Measurements from ENCODE around the gene SNX22.

Gene SNX22

GRCh38 chr15:64125978-64126377 lies 25.6 kb upstream of the SNX22 start:
- no peaks in the 10 kb centered on the region for H3K27me3 ChIP-seq (ENCODE audit: insufficient read depth, insufficient read length)
- no peaks in the 10 kb centered on the region for H3K4me1 ChIP-seq (ENCODE audit: insufficient read depth, insufficient read length)
- H3K4me3 ChIP-seq (ENCODE audit: insufficient read length, low read depth) = no peak overlapping the region
- DNase-seq (ENCODE audit: low read depth, low spot score) = no peak
- no peak overlapping the region for H3K9ac ChIP-seq (ENCODE audit: insufficient read length, low read depth)
- TF ChIP-seq YY1 (IDR thresholded peaks at IDR 0.05; ENCODE audit: insufficient read depth, insufficient read length) (no peak), SUZ12 (IDR thresholded peaks at IDR 0.05; ENCODE audit: extremely low read depth, insufficient read depth, insufficient read length) (no peak), ZNF274 (IDR thresholded peaks at IDR 0.05; ENCODE audit: low read depth, low read length) (no peak)
- H3K9me3 ChIP-seq (ENCODE audit: insufficient read depth, low read length) = no peaks in the 10 kb centered on the region
- peaks cover 82% of the 10 kb centered on the region for H3K36me3 ChIP-seq (ENCODE audit: insufficient read depth, insufficient read length, low read length)

GRCh38 chr15:64127521-64128270 lies 23.8 kb upstream of the SNX22 start:
- Histone ChIP-seq H3K36me3 (ENCODE audit: insufficient read depth, insufficient read length, low read length) (peaks cover 85% of the 10 kb centered on the region), H3K4me1 (ENCODE audit: insufficient read depth, insufficient read length) (no peaks in the 10 kb centered on the region), H3K27me3 (ENCODE audit: insufficient read depth, insufficient read length) (no peaks in the 10 kb centered on the region), H3K9me3 (ENCODE audit: insufficient read depth, low read length) (no peaks in the 10 kb centered on the region), H3K9ac (ENCODE audit: insufficient read length, low read depth) (no peak overlapping the region), H3K4me3 (ENCODE audit: insufficient read length, low read depth) (no peak overlapping the region)
- no peak for DNase-seq (ENCODE audit: low read depth, low spot score)
- TF ChIP-seq YY1 (IDR thresholded peaks at IDR 0.05; ENCODE audit: insufficient read depth, insufficient read length) (no peak), ZNF274 (IDR thresholded peaks at IDR 0.05; ENCODE audit: low read depth, low read length) (no peak), SUZ12 (IDR thresholded peaks at IDR 0.05; ENCODE audit: extremely low read depth, insufficient read depth, insufficient read length) (no peak)

- Histone ChIP-seq H3K27me3 (ENCODE audit: insufficient read depth, insufficient read length) (no peaks in the 10 kb centered on the region), H3K36me3 (ENCODE audit: insufficient read depth, insufficient read length, low read length) (peaks cover 86% of the 10 kb centered on the region), H3K9me3 (ENCODE audit: insufficient read depth, low read length) (no peaks in the 10 kb centered on the region), H3K4me1 (ENCODE audit: insufficient read depth, insufficient read length) (no peaks in the 10 kb centered on the region), H3K4me3 (ENCODE audit: insufficient read length, low read depth) (no peak overlapping the region), H3K9ac (ENCODE audit: insufficient read length, low read depth) (no peak overlapping the region)
- no peak for TF ChIP-seq ZNF274 (IDR thresholded peaks at IDR 0.05; ENCODE audit: low read depth, low read length)
- no peak for TF ChIP-seq YY1 (IDR thresholded peaks at IDR 0.05; ENCODE audit: insufficient read depth, insufficient read length)
- no peak for TF ChIP-seq SUZ12 (IDR thresholded peaks at IDR 0.05; ENCODE audit: extremely low read depth, insufficient read depth, insufficient read length)
- no peak for DNase-seq (ENCODE audit: low read depth, low spot score)
These were observed 21.4 kb upstream of the SNX22 start for GRCh38 chr15:64130159-64130558.

GRCh38 chr15:64131547-64131946 lies 20.0 kb upstream of the SNX22 start:
- no peak overlapping the region for H3K9ac ChIP-seq (ENCODE audit: insufficient read length, low read depth)
- H3K4me1 ChIP-seq (ENCODE audit: insufficient read depth, insufficient read length) = no peaks in the 10 kb centered on the region
- TF ChIP-seq SUZ12 (IDR thresholded peaks at IDR 0.05; ENCODE audit: extremely low read depth, insufficient read depth, insufficient read length) (no peak), ZNF274 (IDR thresholded peaks at IDR 0.05; ENCODE audit: low read depth, low read length) (no peak), YY1 (IDR thresholded peaks at IDR 0.05; ENCODE audit: insufficient read depth, insufficient read length) (no peak)
- no peaks in the 10 kb centered on the region for H3K9me3 ChIP-seq (ENCODE audit: insufficient read depth, low read length)
- peaks cover 88% of the 10 kb centered on the region for H3K36me3 ChIP-seq (ENCODE audit: insufficient read depth, insufficient read length, low read length)
- no peak overlapping the region for H3K4me3 ChIP-seq (ENCODE audit: insufficient read length, low read depth)
- H3K27me3 ChIP-seq (ENCODE audit: insufficient read depth, insufficient read length) = no peaks in the 10 kb centered on the region
- no peak for DNase-seq (ENCODE audit: low read depth, low spot score)

GRCh38 chr15:64132217-64132616 lies 19.3 kb upstream of the SNX22 start:
- Histone ChIP-seq H3K9me3 (ENCODE audit: insufficient read depth, low read length) (no peaks in the 10 kb centered on the region), H3K4me1 (ENCODE audit: insufficient read depth, insufficient read length) (no peaks in the 10 kb centered on the region), H3K9ac (ENCODE audit: insufficient read length, low read depth) (no peak overlapping the region), H3K4me3 (ENCODE audit: insufficient read length, low read depth) (no peak overlapping the region), H3K27me3 (ENCODE audit: insufficient read depth, insufficient read length) (no peaks in the 10 kb centered on the region), H3K36me3 (ENCODE audit: insufficient read depth, insufficient read length, low read length) (peaks cover 88% of the 10 kb centered on the region)
- TF ChIP-seq ZNF274 (IDR thresholded peaks at IDR 0.05; ENCODE audit: low read depth, low read length) = no peak
- TF ChIP-seq SUZ12 (IDR thresholded peaks at IDR 0.05; ENCODE audit: extremely low read depth, insufficient read depth, insufficient read length) = no peak
- TF ChIP-seq YY1 (IDR thresholded peaks at IDR 0.05; ENCODE audit: insufficient read depth, insufficient read length) = no peak
- DNase-seq (ENCODE audit: low read depth, low spot score) = no peak

GRCh38 chr15:64133623-64134344 lies 17.7 kb upstream of the SNX22 start:
- H3K36me3 ChIP-seq (ENCODE audit: insufficient read depth, insufficient read length, low read length) = peaks cover 89% of the 10 kb centered on the region
- H3K4me3 ChIP-seq (ENCODE audit: insufficient read length, low read depth) = no peak overlapping the region
- H3K27me3 ChIP-seq (ENCODE audit: insufficient read depth, insufficient read length) = no peaks in the 10 kb centered on the region
- TF ChIP-seq SUZ12 (IDR thresholded peaks at IDR 0.05; ENCODE audit: extremely low read depth, insufficient read depth, insufficient read length) (no peak), YY1 (IDR thresholded peaks at IDR 0.05; ENCODE audit: insufficient read depth, insufficient read length) (no peak), ZNF274 (IDR thresholded peaks at IDR 0.05; ENCODE audit: low read depth, low read length) (no peak)
- DNase-seq (ENCODE audit: low read depth, low spot score) = no peak
- no peaks in the 10 kb centered on the region for H3K4me1 ChIP-seq (ENCODE audit: insufficient read depth, insufficient read length)
- no peaks in the 10 kb centered on the region for H3K9me3 ChIP-seq (ENCODE audit: insufficient read depth, low read length)
- no peak overlapping the region for H3K9ac ChIP-seq (ENCODE audit: insufficient read length, low read depth)

GRCh38 chr15:64134345-64134829 lies 17.1 kb upstream of the SNX22 start:
- H3K4me3 ChIP-seq (ENCODE audit: insufficient read length, low read depth) = no peak overlapping the region
- no peaks in the 10 kb centered on the region for H3K27me3 ChIP-seq (ENCODE audit: insufficient read depth, insufficient read length)
- DNase-seq (ENCODE audit: low read depth, low spot score) = no peak
- H3K9me3 ChIP-seq (ENCODE audit: insufficient read depth, low read length) = no peaks in the 10 kb centered on the region
- TF ChIP-seq ZNF274 (IDR thresholded peaks at IDR 0.05; ENCODE audit: low read depth, low read length) (no peak), YY1 (IDR thresholded peaks at IDR 0.05; ENCODE audit: insufficient read depth, insufficient read length) (no peak), SUZ12 (IDR thresholded peaks at IDR 0.05; ENCODE audit: extremely low read depth, insufficient read depth, insufficient read length) (no peak)
- H3K36me3 ChIP-seq (ENCODE audit: insufficient read depth, insufficient read length, low read length) = peaks cover 85% of the 10 kb centered on the region
- no peaks in the 10 kb centered on the region for H3K4me1 ChIP-seq (ENCODE audit: insufficient read depth, insufficient read length)
- H3K9ac ChIP-seq (ENCODE audit: insufficient read length, low read depth) = no peak overlapping the region

All from NT2/D1 (cell line).